H1 (cell line): ENCODE data around the gene PCBP2. TPM values are rescaled to one million over a fixed set of nuclear protein-coding genes. Genes with fewer than 3 reads are reported as not detected.

ENCODE experiments used
- CTCF ChIA-PET: fragments of 300-600 bp; sonication (Branson Sonifier 250); formaldehyde crosslinking; loops from one replicate; lab custom pipeline; 2021; ENCODE audit not compliant: partially characterized antibody; lab: Charles Lee
- POLR2A ChIA-PET: fragments of 300-600 bp; sonication (Branson Sonifier 250); formaldehyde crosslinking; loops from one replicate; lab custom pipeline; 2021; ENCODE audit warnings: inconsistent platforms; ENCODE audit not compliant: partially characterized antibody; lab: Charles Lee
- DNase-seq, 2 experiments: peaks; one replicate each; pipeline versions ENCODE4 v3.0.0 to v3.0.0-alpha.2; 2010 to 2022; ENCODE audit warnings: low spot score in 2 of 2, low read depth in 1 of 2, mixed read lengths in 1 of 2
- FAIRE-seq: peaks from 2 replicates; lab custom pipeline; 2011; peaks lifted over from hg19 to GRCh38; lab: Jason Lieb, UNC
- H2AFZ ChIP-seq: 2 replicates; pipeline ENCODE4 v1.8.1; 2012; ENCODE audit warnings: low read length, inconsistent platforms
- H2AK5ac ChIP-seq: 2 replicates; pipeline ENCODE4 v1.6.1; 2013; ENCODE audit warnings: low read depth, low read length
- H2BK120ac ChIP-seq: replicated peaks from 2 replicates; pipeline ENCODE3; 2013; ENCODE audit warnings: low read depth, low read length, inconsistent platforms
- H2BK12ac ChIP-seq: 2 replicates; pipeline ENCODE4 v1.6.1; 2013; ENCODE audit warnings: low read depth, low read length
- H2BK15ac ChIP-seq: 2 replicates; pipeline ENCODE4 v1.6.1; 2013; ENCODE audit warnings: low read length
- H2BK20ac ChIP-seq: 2 replicates; pipeline ENCODE4 v1.6.1; 2013; ENCODE audit warnings: low read length
- H2BK5ac ChIP-seq: 2 replicates; pipeline ENCODE4 v1.6.1; 2013; ENCODE audit warnings: low read depth, low read length
- H3K14ac ChIP-seq: 2 replicates; pipeline ENCODE4 v1.6.1; 2013; ENCODE audit warnings: inconsistent platforms; ENCODE audit not compliant: insufficient read length
- H3K18ac ChIP-seq: 2 replicates; pipeline ENCODE4 v1.6.1; 2013; ENCODE audit warnings: low read length; ENCODE audit errors: extremely low read depth
- H3K23ac ChIP-seq: 2 replicates; pipeline ENCODE4 v1.6.1; 2013; ENCODE audit warnings: inconsistent platforms; ENCODE audit not compliant: insufficient read length
- H3K23me2 ChIP-seq: 2 replicates; pipeline ENCODE4 v1.6.1; 2013; ENCODE audit warnings: low read depth, low read length
- H3K27ac ChIP-seq: 2 replicates; pipeline ENCODE4 v1.6.1; 2011; ENCODE audit warnings: low read depth, low read length, inconsistent platforms
- H3K27me3 ChIP-seq, 4 experiments: replicated peaks in 1 of 4; 1 replicate in 1 of 4; 2 replicates in 3 of 4; pipeline versions ENCODE4 v1.6.1 to v1.8.1; 2011 to 2013; ENCODE audit warnings: low read length in 3 of 4, mild to moderate bottlenecking in 3 of 4, inconsistent platforms in 2 of 4, mixed read lengths in 2 of 4, moderate library complexity in 1 of 4; ENCODE audit not compliant: control insufficient read depth in 3 of 4, insufficient read depth in 3 of 4; ENCODE audit errors: extremely low read depth in 1 of 4
- H3K36me3 ChIP-seq, 4 experiments: 2 replicates each; pipeline versions ENCODE4 v1.6.1 to v1.8.1; 2011 to 2013; ENCODE audit warnings: mild to moderate bottlenecking in 4 of 4, low read length in 3 of 4, moderate library complexity in 2 of 4, control low read depth in 1 of 4, inconsistent platforms in 1 of 4; ENCODE audit not compliant: insufficient read depth in 4 of 4, control insufficient read depth in 2 of 4
- H3K4ac ChIP-seq: replicated peaks from 2 replicates; pipeline ENCODE3; 2013; ENCODE audit warnings: low read length, low read depth, mixed read lengths, inconsistent platforms; ENCODE audit not compliant: insufficient read length
- H3K4me1 ChIP-seq, 4 experiments: replicated peaks in 1 of 4; 1 replicate in 1 of 4; 2 replicates in 3 of 4; pipeline versions ENCODE4 v1.6.1 to v1.8.1; 2011 to 2013; ENCODE audit warnings: low read length in 3 of 4, inconsistent platforms in 2 of 4, mixed read lengths in 1 of 4; ENCODE audit not compliant: insufficient read depth in 4 of 4, control insufficient read depth in 3 of 4
- H3K4me2 ChIP-seq, 2 experiments: 2 replicates each; pipeline versions ENCODE4 v1.6.1 to v1.8.1; 2011 to 2013; ENCODE audit warnings: low read depth in 2 of 2, low read length in 2 of 2, control low read depth in 1 of 2, inconsistent platforms in 1 of 2, mild to moderate bottlenecking in 1 of 2; ENCODE audit not compliant: insufficient read depth in 1 of 2
- H3K4me3 ChIP-seq, 4 experiments: fragments of 200-600, 300-600 bp in 1 of 4; sonication (generic), shearing (Covaris generic), sonication (Bioruptor Twin) in 1 of 4; 2 replicates each; pipeline versions ENCODE4 v1.5.1 to v1.8.1; 2011 to 2016; ENCODE audit warnings: low read length in 4 of 4, low read depth in 3 of 4, control low read depth in 2 of 4, inconsistent platforms in 2 of 4, mild to moderate bottlenecking in 2 of 4, mixed read lengths in 1 of 4, moderate library complexity in 1 of 4; ENCODE audit not compliant: insufficient read depth in 2 of 4; ENCODE audit errors: extremely low read depth in 1 of 4
- H3K56ac ChIP-seq: replicated peaks from 2 replicates; pipeline ENCODE3; 2013; ENCODE audit warnings: low read depth, mild to moderate bottlenecking, mixed read lengths, low read length, inconsistent platforms; ENCODE audit not compliant: insufficient read length
- H3K79me1 ChIP-seq: 2 replicates; pipeline ENCODE4 v1.6.1; 2013; ENCODE audit warnings: low read depth, low read length, control low read depth
- H3K79me2 ChIP-seq, 2 experiments: 2 replicates each; pipeline versions ENCODE4 v1.6.1 to v1.8.1; 2012 to 2013; ENCODE audit warnings: low read length in 2 of 2, mild to moderate bottlenecking in 2 of 2, inconsistent platforms in 1 of 2; ENCODE audit not compliant: insufficient read depth in 2 of 2, control insufficient read depth in 1 of 2
- H3K9ac ChIP-seq, 4 experiments: replicated peaks in 1 of 4; 1 replicate in 1 of 4; 2 replicates in 3 of 4; pipeline versions ENCODE4 v1.6.1 to v1.8.1; 2011 to 2013; ENCODE audit warnings: low read depth in 3 of 4, low read length in 3 of 4, control low read depth in 2 of 4, mild to moderate bottlenecking in 2 of 4, moderate library complexity in 2 of 4, inconsistent platforms in 1 of 4; ENCODE audit errors: extremely low read depth in 1 of 4
- H3K9me3 ChIP-seq, 2 experiments: 2 replicates each; pipeline versions ENCODE4 v1.6.1 to v1.8.1; 2012 to 2013; ENCODE audit warnings: mild to moderate bottlenecking in 2 of 2, moderate library complexity in 2 of 2, control low read depth in 1 of 2, inconsistent platforms in 1 of 2, low read depth in 1 of 2, low read length in 1 of 2, mixed read lengths in 1 of 2; ENCODE audit not compliant: insufficient read depth in 2 of 2
- H4K20me1 ChIP-seq, 2 experiments: replicated peaks in 1 of 2; 2 replicates each; pipeline versions ENCODE3 to v1.8.1; 2011 to 2013; ENCODE audit warnings: inconsistent platforms in 2 of 2, low read length in 2 of 2, mild to moderate bottlenecking in 1 of 2; ENCODE audit not compliant: insufficient read depth in 2 of 2, control insufficient read depth in 1 of 2
- H4K5ac ChIP-seq: 2 replicates; pipeline ENCODE4 v1.6.1; 2013; ENCODE audit warnings: low read length, low read depth, mixed read lengths, inconsistent platforms; ENCODE audit not compliant: insufficient read length
- H4K8ac ChIP-seq: 2 replicates; pipeline ENCODE4 v1.8.0; 2013; ENCODE audit warnings: mild to moderate bottlenecking, moderate library complexity, low read length, inconsistent platforms; ENCODE audit not compliant: insufficient read depth; ENCODE audit errors: extremely low read depth
- H4K91ac ChIP-seq: replicated peaks from 2 replicates; pipeline ENCODE3; 2013; ENCODE audit warnings: low read length, mixed read lengths, inconsistent platforms; ENCODE audit not compliant: insufficient read length
- CHD2 ChIP-seq: IDR thresholded peaks from 2 replicates; pipeline ENCODE4 v1.6.1; 2012; ENCODE audit warnings: low read length, improper control_type of control experiment
- POLR2A ChIP-seq, 2 experiments: IDR thresholded peaks; 1 replicate in 1 of 2; 2 replicates in 1 of 2; pipeline ENCODE4 v1.6.1; 2011; ENCODE audit warnings: low read depth in 2 of 2, low read length in 2 of 2, mild to moderate bottlenecking in 2 of 2; ENCODE audit errors: control extremely low read depth in 1 of 2
- POLR2AphosphoS5 ChIP-seq: IDR thresholded peaks from 2 replicates; pipeline ENCODE4 v1.6.1; 2011; ENCODE audit warnings: low read depth, low read length
- WGBS, 2 experiments: shearing (Covaris generic) in 1 of 2; methylation state at CpG; one replicate each; pipeline versions ENCODE4 v1.1.6 to v1.1.7; 2013 to 2015; ENCODE audit warnings: low lambda C conversion rate in 2 of 2, mixed read lengths in 2 of 2, inconsistent platforms in 1 of 2, low coverage in 1 of 2, missing lambda C conversion rate in 1 of 2; ENCODE audit not compliant: insufficient replicate concordance in 2 of 2, insufficient coverage in 1 of 2, insufficient read length in 1 of 2; ENCODE audit errors: extremely low coverage in 1 of 2, missing lambda C conversion rate in 1 of 2; 5-methylcytosine and 5-hydroxymethylcytosine counted together
- polyA plus RNA-seq, 7 experiments: library from polyadenylated mRNA; depleted of rRNA in 3 of 7; stranded (reverse) in 5 of 7; unstranded in 2 of 7; fragments of >200 nt in 5 of 7; fragments of 200-250 nt in 2 of 7; gene quantifications; 1 replicate in 5 of 7; 2 replicates in 1 of 7; 4 replicates in 1 of 7; pipeline versions ENCODE4 v1.2.1 to v1.2.3, GENCODE V29; 2011 to 2013; ENCODE audit warnings: missing spikeins in 2 of 7, mixed read lengths in 2 of 7
- total RNA-seq: library from RNA; stranded (reverse); fragmentation: NEBNext Ultra II Directional; extraction: Animal tissue kit (Norgen Biotek cat#: 25700); gene quantifications from 2 replicates; pipeline ENCODE4 v1.2.1, GENCODE V29; 2021

The PCBP2 gene
- total and polyA plus RNA-seq, 2 of the 8 experiments (the other 6 are each of a cell fraction or from before 2014, with no cell fraction given): 470 to 1,123 TPM

DNA sequence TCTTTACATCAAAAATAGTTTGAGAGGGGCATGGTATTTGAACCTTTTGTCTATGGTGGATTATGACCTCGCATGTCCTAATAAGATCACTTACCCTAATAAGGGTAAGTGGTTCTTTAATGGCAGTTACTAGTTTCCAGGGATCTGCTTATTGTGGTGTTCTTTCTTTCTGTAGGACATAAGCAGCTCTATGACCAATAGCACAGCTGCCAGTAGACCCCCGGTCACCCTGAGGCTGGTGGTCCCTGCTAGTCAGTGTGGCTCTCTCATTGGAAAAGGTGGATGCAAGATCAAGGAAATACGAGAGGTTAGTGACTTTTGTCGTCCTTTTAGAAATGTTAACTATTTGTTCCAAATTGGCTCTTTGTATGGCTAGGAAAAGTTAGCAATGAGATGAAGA is 7.2 kb downstream of the PCBP2 start:
- ChIA-PET POLR2A (interaction anchor here (0.8 to 57.6 kb wide), 11 partner anchors 9 to 191 kb away, joined by 3 to 3397 read pairs (median 4); partner anchors contain the start of genes ESPL1, MAP3K12, NPFF and PRR13), CTCF (interaction anchor here (0.6 to 1.2 kb wide), 8 partner anchors 18 to 103 kb away, joined by 3 to 6 read pairs (median 4); no protein-coding TSS in a partner anchor)
- no peaks in the 10 kb centered on the region for H3K9me3 ChIP-seq
- peaks cover 16 to 96% of the 10 kb centered on the region in 2 experiments for H3K79me2 ChIP-seq
- no peak overlapping the region for H3K14ac ChIP-seq
- H2BK12ac ChIP-seq: no peak overlapping the region
- no peak overlapping the region for H2BK20ac ChIP-seq
- H3K18ac ChIP-seq: no peak overlapping the region
- peak; percentile 41 to 48; a peak in 2 of 3 replicates for TF ChIP-seq POLR2A (IDR thresholded peaks at IDR 0.05; ENCODE audit: control extremely low read depth in 1 of 2, low read depth in 2 of 2, low read length in 2 of 2)
- no peak for TF ChIP-seq CHD2
- peak; percentile 52; the same call in 1 of the 2 replicates for TF ChIP-seq POLR2AphosphoS5
- DNase-seq (no peak), FAIRE-seq (no peak)
- H3K23me2 ChIP-seq: no peaks in the 10 kb centered on the region; the same call in 1 of the 2 replicates
- no peak overlapping the region for H2AK5ac ChIP-seq
- H4K20me1 ChIP-seq: peaks cover 39 to 48% of the 10 kb centered on the region in 2 experiments
- no peak overlapping the region for H4K91ac ChIP-seq
- H3K56ac ChIP-seq: no peak overlapping the region
- H3K4ac ChIP-seq: no peak overlapping the region
- H3K23ac ChIP-seq: no peak overlapping the region
- no peaks in the 10 kb centered on the region for H3K27me3 ChIP-seq
- H2AFZ ChIP-seq: no peak overlapping the region
- H3K36me3 ChIP-seq: peaks cover 84 to 100% (median 97%) of the 10 kb centered on the region in 4 experiments
- peaks cover 7% of the 10 kb centered on the region; the same call in 1 of the 2 replicates for H3K79me1 ChIP-seq
- no peak overlapping the region for H3K4me2 ChIP-seq
- H4K8ac ChIP-seq: no peak overlapping the region
- no peak overlapping the region for H2BK15ac ChIP-seq
- peaks cover 0 to 10% (median 3%) of the 10 kb centered on the region in 4 experiments; a peak in 4 of 7 replicates for H3K4me1 ChIP-seq
- H2BK120ac ChIP-seq: no peak overlapping the region
- H3K27ac ChIP-seq: no peak overlapping the region
- H2BK5ac ChIP-seq: no peak overlapping the region
- 92% methylated on average over 4 of the region's 4 CpGs; no CpG with 5 or more reads in 1 of the 2 experiments for WGBS, 2 experiments
- H3K9ac ChIP-seq: no peak overlapping the region
- H3K4me3 ChIP-seq: no peak overlapping the region
- no peak overlapping the region for H4K5ac ChIP-seq
